ENCODE data around the gene TPD52L1.

TPD52L1 gene

GRCh38 chr6:125216015-125216414, 62.4 kb downstream of the TPD52L1 start:
- no peak overlapping the region for H3K4me3 ChIP-seq (ENCODE audit: low read depth in 1 of 2, low read length in 2 of 2)
- no peaks in the 10 kb centered on the region for H3K27me3 ChIP-seq (ENCODE audit: control insufficient read depth in 1 of 2, insufficient read depth in 2 of 2, low read length in 2 of 2)
- H3K36me3 ChIP-seq (ENCODE audit: control insufficient read depth in 1 of 2, insufficient read depth in 2 of 2, low read length in 2 of 2): no peaks in the 10 kb centered on the region
- H3K4me1 ChIP-seq (ENCODE audit: control insufficient read depth in 1 of 2, insufficient read depth in 2 of 2, low read length in 2 of 2): no peaks in the 10 kb centered on the region
- H3K27ac ChIP-seq (ENCODE audit: low read depth, low read length): no peak overlapping the region
- H3K9me3 ChIP-seq (ENCODE audit: control insufficient read depth in 1 of 2, low read length in 2 of 2): no peaks in the 10 kb centered on the region
- H3K9ac ChIP-seq (ENCODE audit: low read depth in 1 of 2, low read length in 2 of 2): no peak overlapping the region

DNA sequence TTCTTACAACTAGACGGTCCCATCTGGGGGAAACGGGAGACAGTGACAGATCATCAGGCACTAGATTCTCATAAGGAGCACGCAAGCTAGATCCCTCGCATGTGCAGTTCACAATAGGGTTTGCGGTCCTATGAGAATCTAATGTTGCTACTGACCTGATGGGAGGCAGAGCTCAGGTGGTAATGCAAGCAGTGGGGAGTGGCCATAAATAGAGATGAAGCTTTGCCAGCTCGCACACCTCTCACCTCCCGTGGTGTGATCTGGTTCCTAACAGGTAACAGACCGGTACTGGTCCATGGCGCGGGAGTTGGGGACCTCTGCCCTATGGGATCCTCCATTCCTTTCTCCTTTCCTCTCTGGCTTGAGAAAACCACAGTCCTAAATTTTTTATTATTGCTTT, 63.8 kb downstream of the TPD52L1 start:
- Histone ChIP-seq H3K4me1 (ENCODE audit: control insufficient read depth in 1 of 2, insufficient read depth in 2 of 2, low read length in 2 of 2) (no peaks in the 10 kb centered on the region), H3K9ac (ENCODE audit: low read depth in 1 of 2, low read length in 2 of 2) (no peak overlapping the region), H3K9me3 (ENCODE audit: control insufficient read depth in 1 of 2, low read length in 2 of 2) (no peaks in the 10 kb centered on the region), H3K4me3 (ENCODE audit: low read depth in 1 of 2, low read length in 2 of 2) (no peak overlapping the region), H3K27ac (ENCODE audit: low read depth, low read length) (no peak overlapping the region), H3K36me3 (ENCODE audit: control insufficient read depth in 1 of 2, insufficient read depth in 2 of 2, low read length in 2 of 2) (no peaks in the 10 kb centered on the region), H3K27me3 (ENCODE audit: control insufficient read depth in 1 of 2, insufficient read depth in 2 of 2, low read length in 2 of 2) (no peaks in the 10 kb centered on the region)

- Histone ChIP-seq H3K36me3 (ENCODE audit: control insufficient read depth in 1 of 2, insufficient read depth in 2 of 2, low read length in 2 of 2) (no peaks in the 10 kb centered on the region), H3K27ac (ENCODE audit: low read depth, low read length) (no peak overlapping the region), H3K27me3 (ENCODE audit: control insufficient read depth in 1 of 2, insufficient read depth in 2 of 2, low read length in 2 of 2) (no peaks in the 10 kb centered on the region), H3K4me3 (ENCODE audit: low read depth in 1 of 2, low read length in 2 of 2) (no peak overlapping the region), H3K9ac (ENCODE audit: low read depth in 1 of 2, low read length in 2 of 2) (no peak overlapping the region), H3K4me1 (ENCODE audit: control insufficient read depth in 1 of 2, insufficient read depth in 2 of 2, low read length in 2 of 2) (peaks cover 0 to 2% of the 10 kb centered on the region in 2 donors), H3K9me3 (ENCODE audit: control insufficient read depth in 1 of 2, low read length in 2 of 2) (no peaks in the 10 kb centered on the region)
Measured at GRCh38 chr6:125217992-125218391, 64.4 kb downstream of the TPD52L1 start.

DNA sequence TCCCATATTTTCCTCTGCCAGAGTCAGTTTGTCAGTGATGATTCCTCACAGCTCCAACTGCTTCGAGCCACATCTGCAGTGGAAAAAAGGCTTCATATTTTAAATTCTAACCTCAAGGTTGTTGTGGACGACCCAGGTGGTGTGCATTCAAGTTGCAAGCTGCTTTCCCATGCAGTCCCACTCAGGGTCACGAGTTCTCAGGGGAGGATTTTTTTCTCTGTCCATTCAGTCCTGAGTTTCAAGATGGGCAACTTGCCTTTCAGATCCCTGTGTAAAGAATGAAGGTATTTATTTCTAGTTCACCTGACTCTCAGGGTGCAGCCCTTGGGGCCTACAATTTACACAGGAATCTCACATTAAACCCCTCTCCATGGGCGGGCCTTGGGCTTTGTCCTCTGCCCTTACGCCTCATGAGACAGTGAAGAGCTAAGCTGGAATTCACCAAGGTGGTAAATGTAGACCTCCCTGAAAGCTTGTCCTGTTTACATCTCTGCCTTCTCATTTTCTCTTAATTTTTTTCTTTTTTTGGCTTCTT, 65.9 kb downstream of the TPD52L1 start:
- H3K36me3 ChIP-seq (ENCODE audit: control insufficient read depth in 1 of 2, insufficient read depth in 2 of 2, low read length in 2 of 2): no peaks in the 10 kb centered on the region
- no peak overlapping the region for H3K9ac ChIP-seq (ENCODE audit: low read depth in 1 of 2, low read length in 2 of 2)
- H3K27me3 ChIP-seq (ENCODE audit: control insufficient read depth in 1 of 2, insufficient read depth in 2 of 2, low read length in 2 of 2): no peaks in the 10 kb centered on the region
- no peak overlapping the region for H3K27ac ChIP-seq (ENCODE audit: low read depth, low read length)
- peaks cover 0 to 4% of the 10 kb centered on the region in 2 donors for H3K4me1 ChIP-seq (ENCODE audit: control insufficient read depth in 1 of 2, insufficient read depth in 2 of 2, low read length in 2 of 2)
- H3K9me3 ChIP-seq (ENCODE audit: control insufficient read depth in 1 of 2, low read length in 2 of 2): no peaks in the 10 kb centered on the region
- H3K4me3 ChIP-seq (ENCODE audit: low read depth in 1 of 2, low read length in 2 of 2): no peak overlapping the region

GRCh38 chr6:125220712-125221111, 67.1 kb downstream of the TPD52L1 start:
- Histone ChIP-seq H3K9ac (ENCODE audit: low read depth in 1 of 2, low read length in 2 of 2) (no peak overlapping the region), H3K36me3 (ENCODE audit: control insufficient read depth in 1 of 2, insufficient read depth in 2 of 2, low read length in 2 of 2) (no peaks in the 10 kb centered on the region), H3K4me1 (ENCODE audit: control insufficient read depth in 1 of 2, insufficient read depth in 2 of 2, low read length in 2 of 2) (peaks cover 0 to 4% of the 10 kb centered on the region in 2 donors), H3K4me3 (ENCODE audit: low read depth in 1 of 2, low read length in 2 of 2) (no peak overlapping the region), H3K27ac (ENCODE audit: low read depth, low read length) (no peak overlapping the region), H3K9me3 (ENCODE audit: control insufficient read depth in 1 of 2, low read length in 2 of 2) (no peaks in the 10 kb centered on the region), H3K27me3 (ENCODE audit: control insufficient read depth in 1 of 2, insufficient read depth in 2 of 2, low read length in 2 of 2) (no peaks in the 10 kb centered on the region)

GRCh38 chr6:125222531-125223455, 69.2 kb downstream of the TPD52L1 start:
- Histone ChIP-seq H3K27me3 (ENCODE audit: control insufficient read depth in 1 of 2, insufficient read depth in 2 of 2, low read length in 2 of 2) (no peaks in the 10 kb centered on the region), H3K27ac (ENCODE audit: low read depth, low read length) (no peak overlapping the region), H3K9ac (ENCODE audit: low read depth in 1 of 2, low read length in 2 of 2) (no peak overlapping the region), H3K9me3 (ENCODE audit: control insufficient read depth in 1 of 2, low read length in 2 of 2) (no peaks in the 10 kb centered on the region), H3K36me3 (ENCODE audit: control insufficient read depth in 1 of 2, insufficient read depth in 2 of 2, low read length in 2 of 2) (no peaks in the 10 kb centered on the region), H3K4me1 (ENCODE audit: control insufficient read depth in 1 of 2, insufficient read depth in 2 of 2, low read length in 2 of 2) (peaks cover 0 to 4% of the 10 kb centered on the region in 2 donors), H3K4me3 (ENCODE audit: low read depth in 1 of 2, low read length in 2 of 2) (no peak overlapping the region)

DNA sequence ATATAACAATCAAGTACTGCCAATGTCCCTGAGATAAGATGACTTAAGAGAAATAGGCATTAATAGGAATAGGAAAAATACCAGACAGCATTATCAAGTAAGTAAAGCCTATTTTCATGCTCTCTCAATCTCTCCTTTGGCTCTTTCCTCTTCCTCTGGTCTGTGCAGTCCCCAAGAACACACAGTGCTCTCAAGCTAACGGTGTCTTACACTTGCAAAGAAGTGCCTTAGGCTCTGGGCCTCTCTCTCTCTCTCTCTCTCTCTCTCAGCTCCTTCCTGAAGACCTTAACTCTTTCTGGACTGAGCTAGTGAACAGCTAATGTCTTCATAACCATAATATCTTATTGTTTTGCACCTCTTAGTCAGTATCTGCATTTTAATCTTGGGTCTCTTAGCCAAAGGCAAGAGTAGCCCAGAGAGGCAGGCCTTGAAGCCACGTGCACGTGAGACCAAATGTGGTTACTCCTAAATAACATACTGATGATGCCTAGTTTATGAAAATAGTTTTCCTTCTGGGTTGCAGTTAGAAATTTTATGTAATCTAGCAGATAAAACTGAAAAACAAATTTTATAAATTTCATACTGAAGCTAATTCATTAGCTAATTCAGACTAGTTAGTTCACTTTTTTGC, 70.8 kb downstream of the TPD52L1 start:
- Histone ChIP-seq H3K27me3 (ENCODE audit: control insufficient read depth in 1 of 2, insufficient read depth in 2 of 2, low read length in 2 of 2) (no peaks in the 10 kb centered on the region), H3K9me3 (ENCODE audit: control insufficient read depth in 1 of 2, low read length in 2 of 2) (no peaks in the 10 kb centered on the region), H3K4me3 (ENCODE audit: low read depth in 1 of 2, low read length in 2 of 2) (no peak overlapping the region), H3K36me3 (ENCODE audit: control insufficient read depth in 1 of 2, insufficient read depth in 2 of 2, low read length in 2 of 2) (no peaks in the 10 kb centered on the region), H3K9ac (ENCODE audit: low read depth in 1 of 2, low read length in 2 of 2) (no peak overlapping the region), H3K27ac (ENCODE audit: low read depth, low read length) (no peak overlapping the region), H3K4me1 (ENCODE audit: control insufficient read depth in 1 of 2, insufficient read depth in 2 of 2, low read length in 2 of 2) (peaks cover 0 to 4% of the 10 kb centered on the region in 2 donors)

DNA sequence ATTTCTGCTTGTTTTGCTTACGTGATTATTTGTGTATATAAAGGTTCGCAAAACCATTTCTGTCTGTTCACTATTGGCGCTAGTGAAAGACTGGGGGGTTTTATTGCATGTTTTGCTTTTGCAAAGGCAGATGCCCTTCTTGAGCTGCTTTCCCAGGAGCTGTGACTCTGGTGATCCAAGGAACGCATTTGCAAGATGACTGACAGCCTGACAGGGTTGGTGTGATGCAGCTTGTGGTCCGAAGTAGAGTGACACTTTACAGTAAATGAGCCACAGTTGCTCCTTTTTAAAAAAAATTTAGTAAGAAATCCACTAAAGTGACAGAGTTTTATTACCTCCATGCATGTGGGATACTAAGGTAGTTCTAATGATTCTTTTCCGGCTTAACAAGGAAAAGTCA, 73.7 kb downstream of the TPD52L1 start:
- Histone ChIP-seq H3K9me3 (ENCODE audit: control insufficient read depth in 1 of 2, low read length in 2 of 2) (no peaks in the 10 kb centered on the region), H3K9ac (ENCODE audit: low read depth in 1 of 2, low read length in 2 of 2) (no peak overlapping the region), H3K4me1 (ENCODE audit: control insufficient read depth in 1 of 2, insufficient read depth in 2 of 2, low read length in 2 of 2) (peaks cover 4 to 6% of the 10 kb centered on the region in 2 donors), H3K27ac (ENCODE audit: low read depth, low read length) (no peak overlapping the region), H3K36me3 (ENCODE audit: control insufficient read depth in 1 of 2, insufficient read depth in 2 of 2, low read length in 2 of 2) (no peaks in the 10 kb centered on the region), H3K27me3 (ENCODE audit: control insufficient read depth in 1 of 2, insufficient read depth in 2 of 2, low read length in 2 of 2) (no peaks in the 10 kb centered on the region), H3K4me3 (ENCODE audit: low read depth in 1 of 2, low read length in 2 of 2) (no peak overlapping the region)

GRCh38 chr6:125228981-125229479, 75.5 kb downstream of the TPD52L1 start:
- Histone ChIP-seq H3K9me3 (ENCODE audit: control insufficient read depth in 1 of 2, low read length in 2 of 2) (no peaks in the 10 kb centered on the region), H3K4me3 (ENCODE audit: low read depth in 1 of 2, low read length in 2 of 2) (no peak overlapping the region), H3K27ac (ENCODE audit: low read depth, low read length) (no peak overlapping the region), H3K9ac (ENCODE audit: low read depth in 1 of 2, low read length in 2 of 2) (no peak overlapping the region), H3K27me3 (ENCODE audit: control insufficient read depth in 1 of 2, insufficient read depth in 2 of 2, low read length in 2 of 2) (no peaks in the 10 kb centered on the region), H3K36me3 (ENCODE audit: control insufficient read depth in 1 of 2, insufficient read depth in 2 of 2, low read length in 2 of 2) (no peaks in the 10 kb centered on the region), H3K4me1 (ENCODE audit: control insufficient read depth in 1 of 2, insufficient read depth in 2 of 2, low read length in 2 of 2) (peaks cover 0 to 6% of the 10 kb centered on the region in 2 donors)

DNA sequence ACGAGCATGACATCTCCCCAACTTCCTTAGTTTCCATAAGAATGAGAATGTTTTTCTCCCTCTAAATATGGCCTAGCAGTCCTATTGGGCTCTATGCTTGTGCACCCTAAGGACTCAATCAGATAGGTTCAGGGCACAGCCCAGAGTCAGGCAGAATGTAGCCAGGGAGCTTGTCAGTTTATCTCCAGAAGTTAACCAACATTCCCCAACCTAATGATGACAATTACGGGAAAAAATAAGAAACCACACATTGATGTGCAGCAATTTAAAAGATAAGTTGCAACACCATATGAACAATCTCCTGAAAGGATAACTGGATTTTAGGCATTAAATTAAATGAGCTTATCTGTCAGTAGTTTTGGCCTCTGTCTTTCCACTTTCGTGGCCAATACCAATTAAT, 77.1 kb downstream of the TPD52L1 start:
- no peaks in the 10 kb centered on the region for H3K36me3 ChIP-seq (ENCODE audit: control insufficient read depth in 1 of 2, insufficient read depth in 2 of 2, low read length in 2 of 2)
- no peak overlapping the region for H3K27ac ChIP-seq (ENCODE audit: low read depth, low read length)
- H3K9ac ChIP-seq (ENCODE audit: low read depth in 1 of 2, low read length in 2 of 2): no peak overlapping the region
- H3K27me3 ChIP-seq (ENCODE audit: control insufficient read depth in 1 of 2, insufficient read depth in 2 of 2, low read length in 2 of 2): no peaks in the 10 kb centered on the region
- H3K9me3 ChIP-seq (ENCODE audit: control insufficient read depth in 1 of 2, low read length in 2 of 2): no peaks in the 10 kb centered on the region
- no peak overlapping the region for H3K4me3 ChIP-seq (ENCODE audit: low read depth in 1 of 2, low read length in 2 of 2)
- H3K4me1 ChIP-seq (ENCODE audit: control insufficient read depth in 1 of 2, insufficient read depth in 2 of 2, low read length in 2 of 2): peaks cover 0 to 6% of the 10 kb centered on the region in 2 donors

Measured in duodenal mucosa (tissue), 2 donors.